Body of pancreas (tissue), 4 donors: Measurements from ENCODE around the gene BCAS4.

Experiments
- CTCF ChIP-seq, 7 experiments: fragments of 450-650 bp in 4 of 7; fragments of 200-600 bp in 3 of 7; sonication (generic) in 3 of 7; IDR thresholded peaks; one replicate each; pipeline ENCODE4 v1.5.1; 2016 to 2019; ENCODE audit warnings: antibody characterized with exemption in 7 of 7
- POLR2A ChIP-seq, 3 donors: fragments of 450-650 bp; IDR thresholded peaks; one replicate each; pipeline ENCODE4 v1.6.1; 2016; ENCODE audit warnings: antibody characterized with exemption in 3 of 3, mild to moderate bottlenecking in 2 of 3

- no peak for TF ChIP-seq POLR2A (IDR thresholded peaks at IDR 0.05)
- TF ChIP-seq CTCF (IDR thresholded peaks at IDR 0.05) = no peak
Observed at GRCh38 chr20:50848341-50848808, 53.5 kb downstream of the BCAS4 start.
